ENCODE data around the gene PNPLA7. TPM values are rescaled to one million over a fixed set of nuclear protein-coding genes. Genes with fewer than 3 reads are reported as not detected.
"Not testable (repeated sequence)": the region's sequence is repeated elsewhere in the genome, so short reads cannot be mapped to it uniquely, and the experiment has no call there.

PNPLA7 gene
- total RNA-seq, 1 experiment from 2014 or later, result 0.29 TPM

DNA sequence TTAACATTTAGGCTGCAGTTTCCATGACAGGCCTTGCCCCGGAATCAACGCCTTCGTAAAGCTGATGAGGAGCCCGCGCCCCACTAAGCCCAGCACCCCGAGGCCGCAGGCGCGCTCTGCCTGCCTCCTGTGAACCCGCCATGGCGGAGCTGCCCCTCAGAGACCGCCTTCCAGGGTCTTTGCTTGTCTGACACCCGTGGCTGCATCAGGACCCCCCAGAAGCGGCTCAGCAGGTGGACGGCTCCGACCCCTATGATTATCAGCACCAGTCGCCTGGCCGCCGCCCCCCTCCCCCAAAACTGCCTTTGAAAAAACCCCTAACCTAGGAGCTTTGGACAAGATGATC is 29.0 kb upstream of the PNPLA7 start:
- in situ Hi-C loops (cut with HindIII; ENCODE audit: low pct_unique_long_range_greater_than_20kb, low sequenced_read_pairs), result no loop called here

DNA sequence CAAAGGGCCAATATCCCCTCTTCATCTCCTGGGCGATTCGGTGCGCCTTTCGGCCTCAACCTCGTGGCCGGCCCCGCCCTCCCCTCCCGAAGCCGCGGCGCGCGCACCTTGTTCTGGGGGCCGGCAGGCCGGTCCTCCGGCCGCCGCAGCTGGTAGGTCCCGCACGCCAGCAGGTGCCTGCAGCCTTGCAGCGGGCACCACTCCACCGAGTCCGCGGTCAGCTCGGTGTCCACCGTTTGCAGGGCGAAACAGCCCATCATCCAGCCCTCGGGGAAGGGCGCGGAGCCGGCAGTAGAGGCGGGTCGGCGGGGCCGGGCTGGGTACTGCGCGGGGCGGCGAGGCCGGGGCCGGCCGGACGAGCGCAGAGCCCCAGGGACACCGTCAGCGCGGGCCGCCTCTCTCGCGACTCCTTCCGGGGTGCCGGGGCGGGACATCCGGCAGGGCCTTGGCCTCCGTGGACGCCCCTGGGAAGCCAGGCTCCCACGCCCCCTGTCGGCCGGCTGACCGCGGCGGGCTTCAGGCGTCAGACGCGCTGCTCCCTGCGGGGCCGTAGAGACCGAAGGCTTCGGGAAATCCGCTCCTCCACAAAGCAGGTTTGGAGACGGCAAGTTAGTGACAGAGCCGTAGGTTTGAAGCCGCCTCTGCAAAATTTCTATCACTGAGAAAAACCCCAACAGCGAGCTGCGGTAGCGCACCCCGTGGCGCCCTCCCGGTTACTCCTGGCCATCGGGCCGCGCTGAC is 28.5 kb upstream of the PNPLA7 start, which contains the start of gene DPH7:
Gene DPH7, minus strand, starts transcription at position 408 of the 741 bp plus-strand sequence. Its CDS starts 148 bp downstream, at position 260.
- in situ Hi-C loops (cut with HindIII; ENCODE audit: low pct_unique_long_range_greater_than_20kb, low sequenced_read_pairs), result no loop called here
- DNase-seq (ENCODE audit: low read depth, low spot score), result peak; percentile 93

More for the DNA sequence above, 29.0 kb upstream of the PNPLA7 start:
- no peak for DNase-seq (ENCODE audit: low read depth, low spot score)

DNA sequence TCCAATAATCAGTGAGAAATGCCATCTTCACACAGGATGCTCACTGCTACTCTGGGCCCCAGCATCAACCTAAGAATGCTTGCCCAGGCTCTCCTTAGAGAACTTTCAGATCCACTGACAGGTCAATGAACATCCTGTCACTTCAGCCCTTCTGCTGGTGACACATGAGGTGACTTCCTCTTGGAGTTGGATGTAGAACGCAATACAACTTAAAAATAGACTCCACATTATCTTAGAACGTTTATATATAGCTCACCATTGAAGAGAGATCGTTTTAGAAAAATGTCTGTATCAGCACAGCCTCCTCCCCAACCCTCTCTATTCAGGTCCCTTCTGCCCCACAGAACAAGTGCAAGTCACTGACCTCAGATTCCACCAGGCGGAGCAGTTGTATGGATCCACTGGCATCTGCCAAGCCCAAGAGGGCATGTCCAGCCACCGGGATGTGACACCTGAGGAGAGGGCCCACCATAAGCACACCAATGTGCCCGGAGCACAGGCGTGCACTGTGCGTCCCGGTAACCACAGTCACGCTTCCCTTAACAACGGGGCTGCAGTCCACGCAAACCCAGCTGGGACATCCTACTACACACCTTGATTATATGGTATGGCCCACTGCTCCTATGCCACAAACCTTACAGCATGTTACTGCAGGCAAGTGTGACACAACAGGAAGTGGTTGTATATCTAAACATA is 25.7 kb upstream of the PNPLA7 start:
- DNase-seq (ENCODE audit: low read depth, low spot score), result peak; percentile 31
- in situ Hi-C loops (cut with HindIII; ENCODE audit: low pct_unique_long_range_greater_than_20kb, low sequenced_read_pairs), result no loop called here

DNA sequence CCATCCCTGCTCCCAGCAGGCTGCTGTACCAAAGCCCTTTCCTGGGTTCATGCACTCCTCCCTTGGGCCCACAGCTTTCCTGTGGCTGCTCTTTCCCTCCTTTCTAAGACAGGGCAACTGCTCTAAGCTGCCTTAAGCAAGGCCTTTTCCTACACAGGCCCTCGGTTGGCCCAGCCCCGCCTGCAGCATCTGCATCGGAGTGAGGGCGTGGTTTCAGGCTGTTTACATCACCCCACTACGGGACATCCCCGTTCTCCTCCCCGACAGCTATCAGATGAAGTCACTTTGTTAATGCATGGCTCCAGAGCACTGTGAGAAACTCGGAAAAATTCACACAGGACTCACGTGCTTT is 25.1 kb upstream of the PNPLA7 start:
- in situ Hi-C loops (cut with HindIII; ENCODE audit: low pct_unique_long_range_greater_than_20kb, low sequenced_read_pairs), result no loop called here
- DNase-seq (ENCODE audit: low read depth, low spot score), result no peak

DNA sequence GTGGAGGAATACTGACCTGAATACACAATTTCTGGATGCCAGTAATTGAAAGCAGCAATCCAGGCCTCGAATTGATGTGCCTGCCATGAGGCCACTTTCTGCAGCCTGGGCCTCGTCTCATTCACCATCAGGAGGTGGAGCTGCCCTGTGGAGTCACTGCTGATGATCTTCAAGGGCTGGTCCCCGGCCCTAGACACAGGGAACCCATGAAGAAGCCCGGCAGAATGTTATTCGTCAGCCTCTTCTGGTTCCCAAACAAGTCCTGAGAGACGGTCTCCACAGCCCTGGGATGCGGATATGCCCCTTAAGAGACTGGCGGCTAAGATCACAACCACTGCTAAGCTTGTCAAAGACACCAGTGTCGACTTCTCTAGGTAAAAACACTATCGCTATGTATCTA is 24.0 kb upstream of the PNPLA7 start:
- no peak for DNase-seq (ENCODE audit: low read depth, low spot score)
- in situ Hi-C loops (cut with HindIII; ENCODE audit: low pct_unique_long_range_greater_than_20kb, low sequenced_read_pairs), result no loop called here

DNA sequence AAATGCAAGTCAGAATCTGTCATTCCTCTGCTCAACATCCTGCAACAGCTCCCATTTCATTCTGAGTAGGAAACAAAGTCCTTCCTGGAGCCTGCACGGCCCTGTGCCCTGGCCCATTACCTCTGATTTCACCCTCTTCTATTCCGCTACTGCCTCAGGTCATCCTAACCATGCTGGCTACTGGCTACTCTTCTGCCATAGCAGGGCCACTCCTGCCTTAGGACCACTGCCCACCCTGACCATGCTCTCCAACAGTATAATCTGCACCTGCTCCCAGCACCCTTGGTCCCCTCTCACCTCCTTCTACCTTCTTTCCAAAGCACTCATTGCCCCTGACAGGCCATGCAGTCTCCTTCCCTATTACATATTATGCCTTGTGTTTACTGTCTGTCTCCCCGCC is 20.4 kb upstream of the PNPLA7 start:
- in situ Hi-C loops (cut with HindIII; ENCODE audit: low pct_unique_long_range_greater_than_20kb, low sequenced_read_pairs), result no loop called here
- no peak for DNase-seq (ENCODE audit: low read depth, low spot score)

DNA sequence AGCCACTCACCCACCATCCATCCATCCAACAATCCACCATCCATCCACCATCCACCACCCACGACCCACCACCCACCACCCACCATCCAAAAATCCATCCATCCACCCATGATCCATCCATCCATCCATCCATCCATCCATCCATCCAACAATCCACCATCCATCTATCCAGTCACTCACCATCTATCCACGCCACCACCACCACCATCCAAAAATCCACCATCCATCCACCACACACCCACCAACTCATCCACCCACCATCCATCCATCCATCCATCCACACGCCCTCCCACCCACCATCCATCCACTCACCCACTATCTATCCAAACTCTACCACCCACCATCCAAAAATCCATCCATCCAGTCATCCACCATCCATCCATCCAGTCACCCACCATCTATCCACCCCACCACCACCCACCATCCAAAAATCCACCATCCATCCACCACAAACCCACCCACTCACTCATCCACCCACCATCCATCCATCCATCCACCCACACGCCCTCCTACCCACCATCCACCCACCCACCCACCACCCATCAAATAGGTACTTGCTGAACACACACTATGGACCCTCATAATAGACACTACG is 19.5 kb upstream of the PNPLA7 start:
- in situ Hi-C loops (cut with HindIII; ENCODE audit: low pct_unique_long_range_greater_than_20kb, low sequenced_read_pairs), result no loop called here
- DNase-seq (ENCODE audit: low read depth, low spot score), result no peak

DNA sequence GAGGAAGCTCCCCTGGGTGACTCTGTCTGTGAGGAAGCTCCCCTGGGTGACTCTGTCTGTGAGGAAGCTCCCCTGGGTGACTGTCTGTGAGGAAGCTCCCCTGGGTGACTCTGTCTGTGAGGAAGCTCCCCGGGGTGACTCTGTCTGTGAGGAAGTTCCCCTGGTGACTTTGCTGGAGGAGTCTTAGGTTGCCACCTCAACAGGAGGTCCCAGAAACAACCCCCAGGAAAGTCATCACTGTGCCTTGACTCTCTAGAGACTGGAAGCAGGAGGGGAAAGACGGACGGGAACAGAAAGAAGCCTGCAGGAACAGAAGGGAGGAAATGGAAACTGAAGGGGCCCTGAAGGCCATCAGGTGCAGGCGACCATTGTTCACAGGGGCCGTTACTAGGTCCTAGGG is 18.2 kb upstream of the PNPLA7 start:
- in situ Hi-C loops (cut with HindIII; ENCODE audit: low pct_unique_long_range_greater_than_20kb, low sequenced_read_pairs); DNase-seq (ENCODE audit: low read depth, low spot score): not testable (repeated sequence)

DNA sequence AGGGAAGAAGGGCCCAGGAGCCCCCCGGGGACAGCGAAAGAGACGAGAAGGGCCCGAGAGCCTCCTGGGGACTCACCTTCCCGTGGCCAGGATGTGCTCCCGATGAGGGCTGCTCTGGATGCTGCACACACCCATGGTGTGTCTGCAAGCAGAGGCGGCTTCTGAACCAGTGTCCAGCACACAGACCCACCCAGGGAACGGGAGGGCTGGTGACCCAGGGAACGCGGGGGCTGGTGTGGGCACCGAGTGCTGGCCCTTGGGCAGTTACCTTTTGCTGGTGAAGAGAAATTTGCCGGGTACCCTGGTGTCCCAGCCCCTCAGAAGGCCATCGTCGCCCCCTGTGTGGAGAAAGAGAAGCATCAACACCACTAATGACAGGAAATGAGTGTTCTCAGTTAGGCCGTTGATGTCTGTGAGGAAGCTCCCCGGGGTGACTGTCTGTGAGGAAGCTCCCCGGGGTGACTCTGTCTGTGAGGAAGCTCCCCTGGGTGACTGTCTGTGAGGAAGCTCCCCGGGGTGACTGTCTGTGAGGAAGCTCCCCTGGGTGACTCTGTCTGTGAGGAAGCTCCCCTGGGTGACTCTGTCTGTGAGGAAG is 14.7 kb upstream of the PNPLA7 start:
- DNase-seq (ENCODE audit: low read depth, low spot score), result no peak
- in situ Hi-C loops (cut with HindIII; ENCODE audit: low pct_unique_long_range_greater_than_20kb, low sequenced_read_pairs), result no loop called here

DNA sequence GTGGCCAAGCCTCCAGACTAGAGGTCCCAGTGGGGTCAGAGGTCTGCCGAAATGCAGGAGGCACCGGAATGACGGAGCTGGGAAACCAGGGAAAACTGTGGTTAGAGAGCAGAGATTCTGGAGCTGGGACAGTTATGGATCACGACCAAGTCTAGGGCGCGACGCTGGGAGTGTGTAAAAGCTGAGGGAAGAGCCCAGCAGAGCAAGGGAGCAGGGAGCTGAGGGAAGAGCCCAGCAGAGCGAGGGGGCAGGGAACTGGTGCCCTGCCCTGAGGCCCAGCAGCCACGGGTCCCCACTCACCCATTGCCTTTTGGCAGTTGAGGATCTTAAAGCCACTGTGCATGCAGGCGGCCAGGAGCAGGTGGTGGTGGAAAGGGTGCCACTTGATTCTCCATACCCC is 13.9 kb upstream of the PNPLA7 start:
- DNase-seq (ENCODE audit: low read depth, low spot score), result no peak
- in situ Hi-C loops (cut with HindIII; ENCODE audit: low pct_unique_long_range_greater_than_20kb, low sequenced_read_pairs), result no loop called here

DNA sequence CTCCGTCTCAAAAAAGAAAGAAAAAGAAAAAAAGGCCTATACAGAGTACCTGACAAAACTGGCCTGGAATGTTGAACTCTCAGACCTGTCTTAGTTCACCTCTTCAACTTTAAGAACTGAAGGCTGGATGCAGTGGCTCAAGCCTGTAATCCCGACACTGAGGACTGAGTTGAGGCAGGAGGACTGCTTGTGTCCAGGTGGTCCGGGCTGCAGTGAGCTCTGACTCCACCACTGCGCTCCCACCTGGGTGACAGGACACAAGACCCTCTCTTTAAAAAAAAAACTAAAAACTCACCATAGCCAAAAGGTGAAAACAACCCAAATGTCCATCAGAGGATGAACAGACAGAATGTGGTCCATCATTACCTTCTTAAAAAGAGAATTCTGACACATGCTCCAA is 7.9 kb upstream of the PNPLA7 start:
- in situ Hi-C loops (cut with HindIII; ENCODE audit: low pct_unique_long_range_greater_than_20kb, low sequenced_read_pairs), result no loop called here
- DNase-seq (ENCODE audit: low read depth, low spot score), result no peak

DNA sequence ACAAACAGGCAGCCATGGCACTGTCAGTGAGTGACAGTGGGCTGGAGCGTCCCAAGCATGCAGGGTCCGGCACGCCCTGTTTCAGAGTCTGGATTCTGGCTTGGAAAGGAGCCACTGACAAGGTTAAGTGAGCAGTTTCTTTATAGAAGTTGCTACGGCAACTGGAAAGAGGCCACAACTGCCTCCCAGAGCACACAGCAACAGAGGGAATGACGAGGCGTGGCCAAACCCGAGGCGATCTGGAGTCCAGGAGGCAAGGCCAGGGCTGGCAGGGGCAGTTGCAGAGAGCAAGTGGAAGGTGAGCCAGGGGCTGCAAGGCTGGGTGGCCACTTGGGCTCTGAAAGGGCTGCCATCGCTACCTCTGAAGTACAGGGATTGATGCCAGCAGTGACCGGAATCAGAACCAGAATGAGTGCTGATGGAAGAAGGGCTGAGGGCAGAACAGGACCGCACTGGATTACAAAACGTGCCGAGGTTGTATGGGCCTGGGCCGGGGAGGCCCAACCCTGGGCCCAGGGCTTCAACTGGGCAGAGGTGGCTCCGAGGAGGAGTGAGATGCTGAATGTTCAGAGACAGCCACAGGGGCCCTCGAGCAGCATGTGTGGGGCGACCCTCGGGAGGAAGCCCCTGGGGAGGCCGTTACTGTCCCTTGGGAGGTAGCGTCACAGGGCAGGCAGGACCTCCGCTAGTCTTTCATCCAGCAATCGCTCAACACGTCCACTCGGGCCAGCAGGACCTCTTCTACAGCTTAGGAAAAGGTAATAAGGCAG is 6.1 kb upstream of the PNPLA7 start:
- no peak for DNase-seq (ENCODE audit: low read depth, low spot score)
- in situ Hi-C loops (cut with HindIII; ENCODE audit: low pct_unique_long_range_greater_than_20kb, low sequenced_read_pairs), result no loop called here

DNA sequence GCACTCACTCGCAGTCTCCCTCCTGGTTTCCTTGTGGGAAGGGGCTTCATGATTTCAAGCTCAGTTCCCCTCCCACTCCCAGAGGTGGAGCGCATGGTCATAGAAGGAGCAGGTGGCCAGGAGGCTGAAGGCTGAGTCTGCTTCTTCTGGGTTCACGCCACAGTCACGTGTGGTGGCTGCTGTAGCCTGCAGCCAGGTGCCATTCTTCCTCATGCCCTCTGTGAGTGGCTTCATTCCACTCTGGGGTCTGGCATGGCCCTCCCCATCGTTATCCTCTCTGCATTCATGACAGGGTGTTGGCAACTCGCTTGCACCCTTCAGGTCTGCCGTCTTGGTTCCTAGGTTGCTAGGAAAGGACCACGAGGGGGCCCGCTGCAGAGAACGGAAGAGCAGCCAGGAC is 5.0 kb upstream of the PNPLA7 start:
- in situ Hi-C loops (cut with HindIII; ENCODE audit: low pct_unique_long_range_greater_than_20kb, low sequenced_read_pairs), result no loop called here
- DNase-seq (ENCODE audit: low read depth, low spot score), result no peak

DNA sequence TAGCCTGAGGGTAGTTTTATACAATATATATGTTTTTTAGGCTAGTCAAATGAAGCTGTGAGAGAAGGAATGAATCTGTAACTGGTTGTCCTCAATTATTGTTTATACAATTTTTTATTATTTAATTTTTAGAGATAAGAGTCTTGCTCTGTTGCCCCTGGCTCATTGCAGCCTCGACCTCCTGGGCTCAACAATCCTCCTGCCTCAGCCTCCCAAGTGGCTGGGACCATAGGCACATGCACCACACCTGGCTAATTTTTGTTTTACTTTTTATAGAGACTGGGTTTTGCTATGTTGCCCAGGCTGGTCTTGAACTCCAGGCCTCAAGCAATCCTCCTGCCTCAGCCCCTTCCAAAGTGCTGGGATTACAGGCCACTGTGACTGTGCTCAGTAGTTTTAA is 4.1 kb upstream of the PNPLA7 start:
- in situ Hi-C loops (cut with HindIII; ENCODE audit: low pct_unique_long_range_greater_than_20kb, low sequenced_read_pairs), result no loop called here
- DNase-seq (ENCODE audit: low read depth, low spot score), result no peak

DNA sequence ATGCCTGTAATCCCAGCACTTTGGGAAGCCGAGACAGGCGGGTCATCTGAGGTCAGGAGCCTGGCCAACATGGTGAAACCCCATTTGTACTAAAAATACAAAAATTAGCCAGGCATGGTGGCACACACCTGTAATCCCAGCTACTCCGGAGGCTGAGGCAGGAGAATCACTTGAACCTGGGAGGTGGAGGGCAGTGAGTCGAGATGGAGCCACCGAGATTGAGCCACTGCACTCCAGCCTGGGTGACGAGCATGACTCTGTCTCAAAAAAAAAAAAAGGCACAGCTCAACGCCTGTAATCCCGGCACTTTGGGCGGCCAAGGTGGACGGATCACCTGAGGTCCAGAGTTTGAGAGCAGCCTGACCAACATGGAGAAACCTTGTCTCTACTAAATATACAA is 3.5 kb upstream of the PNPLA7 start:
- DNase-seq (ENCODE audit: low read depth, low spot score); in situ Hi-C loops (cut with HindIII; ENCODE audit: low pct_unique_long_range_greater_than_20kb, low sequenced_read_pairs): not testable (repeated sequence)

DNA sequence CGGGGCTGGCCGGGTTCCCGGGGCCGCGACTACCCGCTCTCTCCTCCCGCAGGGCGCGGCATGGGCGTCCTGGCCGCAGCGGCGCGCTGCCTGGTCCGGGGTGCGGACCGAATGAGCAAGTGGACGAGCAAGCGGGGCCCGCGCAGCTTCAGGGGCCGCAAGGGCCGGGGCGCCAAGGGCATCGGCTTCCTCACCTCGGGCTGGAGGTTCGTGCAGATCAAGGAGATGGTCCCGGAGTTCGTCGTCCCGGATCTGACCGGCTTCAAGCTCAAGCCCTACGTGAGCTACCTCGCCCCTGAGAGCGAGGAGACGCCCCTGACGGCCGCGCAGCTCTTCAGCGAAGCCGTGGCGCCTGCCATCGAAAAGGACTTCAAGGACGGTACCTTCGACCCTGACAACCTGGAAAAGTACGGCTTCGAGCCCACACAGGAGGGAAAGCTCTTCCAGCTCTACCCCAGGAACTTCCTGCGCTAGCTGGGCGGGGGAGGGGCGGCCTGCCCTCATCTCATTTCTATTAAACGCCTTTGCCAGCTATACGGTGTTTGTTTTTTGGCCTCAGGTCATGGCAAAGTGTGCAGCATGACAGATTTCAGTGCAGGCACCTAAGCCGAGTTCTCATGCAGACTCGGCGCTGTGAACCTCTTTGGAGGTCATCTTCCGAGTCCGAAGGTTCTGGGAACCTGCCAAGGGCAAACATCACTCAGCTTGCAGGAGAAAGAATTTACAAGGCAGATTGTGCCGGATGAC is 2.0 kb upstream of the PNPLA7 start:
- in situ Hi-C loops (cut with HindIII; ENCODE audit: low pct_unique_long_range_greater_than_20kb, low sequenced_read_pairs), result no loop called here
- peak; percentile 19 for DNase-seq (ENCODE audit: low read depth, low spot score)

DNA sequence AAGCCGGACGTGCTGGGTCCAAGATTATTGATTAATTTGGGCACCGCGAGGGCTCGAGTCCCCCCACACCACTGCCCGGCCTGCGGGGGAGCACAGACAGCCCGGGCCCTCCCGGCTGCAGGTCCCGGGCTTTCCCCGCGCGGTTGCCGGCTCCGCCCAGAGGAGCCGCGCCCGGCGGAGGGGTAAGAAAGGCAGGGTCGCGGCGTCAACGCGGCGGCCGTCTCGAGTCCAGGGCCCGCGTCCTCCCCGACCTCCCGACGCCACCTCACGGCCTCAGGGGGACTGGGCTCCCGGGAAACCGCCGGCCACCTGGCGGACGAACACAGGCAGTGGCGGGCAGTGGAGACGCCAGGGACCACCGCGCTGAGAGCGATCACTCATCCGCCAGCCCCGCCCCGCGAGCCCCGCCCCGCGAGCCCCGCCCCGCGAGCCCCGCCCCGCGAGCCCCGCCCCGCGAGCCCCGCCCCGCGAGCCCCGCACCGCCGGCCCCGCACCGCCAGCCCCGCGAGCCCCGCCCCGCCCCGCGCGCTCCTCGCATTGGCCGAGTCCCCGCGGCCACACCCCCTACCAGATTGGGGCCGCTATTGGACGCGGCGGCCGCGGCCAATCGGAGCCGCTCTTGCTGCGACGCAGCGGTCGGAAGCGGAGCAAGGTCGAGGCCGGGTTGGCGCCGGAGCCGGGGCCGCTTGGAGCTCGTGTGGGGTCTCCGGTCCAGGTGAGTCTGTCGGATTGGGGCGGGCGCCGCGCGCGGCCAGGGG is 1.2 kb upstream of the PNPLA7 start, which contains the start of gene MRPL41:
Gene MRPL41, plus strand, starts transcription at position 616 of the 758 bp plus-strand sequence. CDS start 203 bp downstream, outside the sequence.
- in situ Hi-C loops (cut with HindIII; ENCODE audit: low pct_unique_long_range_greater_than_20kb, low sequenced_read_pairs), result no loop called here
- peak; percentile 83 for DNase-seq (ENCODE audit: low read depth, low spot score)
